Superior temporal gyrus (tissue), 1 donor: Measurements from ENCODE around the gene SYCN.

ENCODE experiments used
- DNase-seq: peaks from one replicate; pipeline ENCODE4 v3.0.0-alpha.2; 2016; ENCODE audit errors: extremely low spot score

SYCN gene

GRCh38 chr19:39155741-39156140, 48.3 kb downstream of the SYCN start:
- DNase-seq: no peak

- no peak for DNase-seq
These were observed 48.9 kb downstream of the SYCN start for GRCh38 chr19:39155114-39155700.

GRCh38 chr19:39154629-39155100, 49.4 kb downstream of the SYCN start:
- no peak for DNase-seq

- no peak for DNase-seq
These were observed 49.9 kb downstream of the SYCN start for GRCh38 chr19:39154100-39154628.
